ENCODE data around the gene PRRC2B. TPM values are rescaled to one million over a fixed set of nuclear protein-coding genes. Genes with fewer than 3 reads are reported as not detected.
"Not testable (repeated sequence)": the region's sequence is repeated elsewhere in the genome, so short reads cannot be mapped to it uniquely, and the experiment has no call there.

Gene PRRC2B
- total RNA-seq, 1 donor from 2014 or later, result 235 TPM

DNA sequence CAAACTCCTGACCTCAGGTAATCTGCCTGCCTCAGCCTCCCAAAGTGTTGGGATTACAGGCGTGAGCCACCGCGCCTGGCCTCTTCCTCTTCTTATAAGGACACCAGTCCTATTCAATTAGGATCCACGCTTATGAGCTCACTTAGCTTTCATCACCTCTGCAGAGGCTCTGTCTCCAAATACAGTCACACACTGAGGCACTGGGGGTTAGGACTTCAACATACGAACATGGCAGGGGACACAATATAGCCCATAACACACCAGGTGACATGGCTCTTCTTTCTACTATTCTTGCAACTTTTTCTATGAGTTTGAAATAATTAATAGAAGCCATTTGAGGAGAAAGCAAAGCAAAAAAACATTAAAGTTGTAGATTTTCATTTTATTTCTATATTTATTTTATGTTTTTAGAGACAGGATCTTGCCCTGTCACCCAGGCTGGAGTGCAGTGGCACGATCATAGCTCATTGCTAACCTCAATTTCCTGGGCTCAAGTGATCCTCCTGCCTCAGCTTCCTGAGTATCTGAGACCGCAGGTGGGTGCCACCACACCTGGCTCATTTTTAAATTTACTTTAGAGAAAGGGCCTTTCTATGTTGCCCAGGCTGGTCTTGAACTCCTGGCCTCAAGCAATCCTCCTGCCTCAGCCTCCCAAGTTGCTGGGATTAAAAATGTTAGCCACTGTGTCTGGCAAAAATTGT is 145.5 kb downstream of the PRRC2B start:
- peaks cover 9% of the 10 kb centered on the region for H3K36me3 Mint-ChIP-seq (ENCODE audit: low read depth)
- no peak for TF ChIP-seq CTCF (IDR thresholded peaks at IDR 0.05)
- H3K27me3 Mint-ChIP-seq (ENCODE audit: low read depth), result no peaks in the 10 kb centered on the region
- peaks cover 18% of the 10 kb centered on the region for H3K9me3 Mint-ChIP-seq (ENCODE audit: low read depth)
- no peak for DNase-seq (ENCODE audit: low spot score)
- H3K4me1 Mint-ChIP-seq (ENCODE audit: low read depth), result no peaks in the 10 kb centered on the region
- H3K4me3 Mint-ChIP-seq (ENCODE audit: unreplicated experiment), result no peak overlapping the region
- no peak overlapping the region for H3K27ac Mint-ChIP-seq (ENCODE audit: unreplicated experiment)

DNA sequence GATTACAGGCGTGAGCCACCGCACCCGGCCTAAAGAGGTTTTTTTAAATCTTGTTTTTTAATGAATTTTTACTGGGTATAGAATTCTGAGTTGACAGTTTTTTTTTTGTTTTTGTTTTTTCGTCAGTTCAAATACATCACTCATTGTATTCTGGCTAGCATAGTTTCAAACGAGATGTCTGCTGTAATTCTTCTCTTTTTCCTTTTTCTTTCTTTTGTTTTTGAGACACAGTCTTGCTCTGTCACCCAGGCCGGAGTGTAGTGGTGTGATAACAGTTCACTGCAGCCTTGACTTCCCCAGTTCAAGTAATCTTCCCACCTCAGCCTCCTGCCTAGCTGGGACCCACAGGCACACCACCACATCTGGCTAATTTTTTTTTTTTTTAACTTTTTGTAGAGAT is 149.3 kb downstream of the PRRC2B start:
- Mint-ChIP-seq H3K36me3 (ENCODE audit: low read depth) (peaks cover 9% of the 10 kb centered on the region), H3K4me1 (ENCODE audit: low read depth) (no peaks in the 10 kb centered on the region), H3K9me3 (ENCODE audit: low read depth) (peaks cover 18% of the 10 kb centered on the region), H3K27ac (ENCODE audit: unreplicated experiment) (no peak overlapping the region), H3K27me3 (ENCODE audit: low read depth) (peaks cover 10% of the 10 kb centered on the region), H3K4me3 (ENCODE audit: unreplicated experiment) (no peak overlapping the region)
- TF ChIP-seq CTCF (IDR thresholded peaks at IDR 0.05), result no peak
- no peak for DNase-seq (ENCODE audit: low spot score)

DNA sequence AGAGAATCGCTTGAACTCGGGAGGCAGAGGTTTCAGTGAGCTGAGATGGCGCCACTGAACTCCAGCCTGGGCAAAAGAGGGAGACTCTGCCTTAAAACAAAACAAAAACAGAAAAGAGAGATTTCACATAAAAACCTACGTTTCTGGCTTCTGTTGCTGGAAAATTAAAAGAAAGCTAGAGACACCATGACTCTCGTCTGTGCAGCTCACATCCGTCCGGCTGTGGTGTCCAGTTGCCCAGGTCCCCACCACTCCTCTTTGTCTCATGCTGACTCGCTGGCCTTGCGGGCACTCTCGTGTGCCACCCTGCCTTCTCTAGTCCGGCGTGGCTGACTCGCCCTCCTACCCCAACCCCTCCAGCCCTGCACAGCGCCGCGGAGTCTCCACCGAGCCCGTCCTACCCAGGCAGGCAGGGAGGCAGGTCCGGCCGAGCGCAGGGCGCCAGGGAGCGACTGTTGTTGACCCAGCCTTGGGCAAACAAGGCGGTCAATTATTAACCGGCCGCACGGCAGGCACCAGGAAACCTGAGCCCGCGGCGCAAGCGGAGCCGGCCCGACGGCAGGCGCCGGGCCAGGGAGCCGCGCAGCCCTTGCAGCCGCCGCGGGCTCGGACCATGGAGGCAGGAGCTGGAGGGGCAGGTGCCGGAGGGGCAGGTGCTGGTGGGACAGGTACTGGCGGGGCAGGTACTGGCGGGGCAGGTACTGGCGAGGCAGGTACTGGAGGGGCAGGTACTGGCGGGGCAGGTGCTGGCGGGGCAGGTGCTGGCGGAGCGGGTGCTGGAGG is 151.3 kb downstream of the PRRC2B start, which contains the start of gene PRRT1B:
Gene PRRT1B, plus strand, starts transcription at position 521 of the 783 bp plus-strand sequence. Its CDS starts 93 bp downstream, at position 614.
- TF ChIP-seq CTCF (IDR thresholded peaks at IDR 0.05), result no peak
- Mint-ChIP-seq H3K9me3 (ENCODE audit: low read depth) (peaks cover 18% of the 10 kb centered on the region), H3K36me3 (ENCODE audit: low read depth) (peaks cover 9% of the 10 kb centered on the region), H3K27me3 (ENCODE audit: low read depth) (peaks cover 24% of the 10 kb centered on the region), H3K4me3 (ENCODE audit: unreplicated experiment) (peak within 1 kb of the TSS; percentile 36), H3K27ac (ENCODE audit: unreplicated experiment) (no peak within 1 kb of the TSS), H3K4me1 (ENCODE audit: low read depth) (no peaks in the 10 kb centered on the region)
- no peak for DNase-seq (ENCODE audit: low spot score)

DNA sequence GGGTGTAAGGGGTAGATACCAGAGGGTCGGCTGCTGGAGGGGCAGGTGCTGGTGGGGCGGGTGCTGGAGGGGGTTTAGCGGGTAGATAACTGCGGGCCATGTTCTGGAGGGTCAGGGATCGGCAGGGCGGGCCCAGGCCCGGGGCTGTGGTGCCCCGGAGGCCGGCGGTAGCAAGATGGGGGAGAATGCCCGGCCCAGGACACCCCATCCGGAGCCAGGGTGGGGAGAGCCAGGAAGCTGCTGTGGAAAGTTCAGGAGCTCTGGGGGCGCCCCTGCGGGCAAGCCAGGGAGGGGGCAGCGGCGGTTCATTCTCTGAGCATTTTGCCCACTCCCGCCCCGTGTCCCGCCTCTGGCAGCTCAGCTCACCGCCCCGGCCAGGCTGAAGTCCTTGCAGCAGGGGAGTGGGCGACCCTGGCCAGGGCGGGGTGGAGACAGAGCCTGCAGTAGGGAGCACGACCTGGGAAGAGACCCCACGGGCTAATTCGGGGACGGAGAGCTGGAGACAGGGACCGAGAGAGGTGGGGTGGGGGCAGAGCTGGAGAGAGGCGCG is 152.0 kb downstream of the PRRC2B start:
- peak overlapping the region; percentile 36 for H3K4me3 Mint-ChIP-seq (ENCODE audit: unreplicated experiment)
- no peaks in the 10 kb centered on the region for H3K4me1 Mint-ChIP-seq (ENCODE audit: low read depth)
- peaks cover 9% of the 10 kb centered on the region for H3K36me3 Mint-ChIP-seq (ENCODE audit: low read depth)
- no peak for TF ChIP-seq CTCF (IDR thresholded peaks at IDR 0.05)
- H3K27ac Mint-ChIP-seq (ENCODE audit: unreplicated experiment), result no peak overlapping the region
- H3K27me3 Mint-ChIP-seq (ENCODE audit: low read depth), result peaks cover 24% of the 10 kb centered on the region
- H3K9me3 Mint-ChIP-seq (ENCODE audit: low read depth), result peaks cover 18% of the 10 kb centered on the region
- DNase-seq (ENCODE audit: low spot score), result no peak

DNA sequence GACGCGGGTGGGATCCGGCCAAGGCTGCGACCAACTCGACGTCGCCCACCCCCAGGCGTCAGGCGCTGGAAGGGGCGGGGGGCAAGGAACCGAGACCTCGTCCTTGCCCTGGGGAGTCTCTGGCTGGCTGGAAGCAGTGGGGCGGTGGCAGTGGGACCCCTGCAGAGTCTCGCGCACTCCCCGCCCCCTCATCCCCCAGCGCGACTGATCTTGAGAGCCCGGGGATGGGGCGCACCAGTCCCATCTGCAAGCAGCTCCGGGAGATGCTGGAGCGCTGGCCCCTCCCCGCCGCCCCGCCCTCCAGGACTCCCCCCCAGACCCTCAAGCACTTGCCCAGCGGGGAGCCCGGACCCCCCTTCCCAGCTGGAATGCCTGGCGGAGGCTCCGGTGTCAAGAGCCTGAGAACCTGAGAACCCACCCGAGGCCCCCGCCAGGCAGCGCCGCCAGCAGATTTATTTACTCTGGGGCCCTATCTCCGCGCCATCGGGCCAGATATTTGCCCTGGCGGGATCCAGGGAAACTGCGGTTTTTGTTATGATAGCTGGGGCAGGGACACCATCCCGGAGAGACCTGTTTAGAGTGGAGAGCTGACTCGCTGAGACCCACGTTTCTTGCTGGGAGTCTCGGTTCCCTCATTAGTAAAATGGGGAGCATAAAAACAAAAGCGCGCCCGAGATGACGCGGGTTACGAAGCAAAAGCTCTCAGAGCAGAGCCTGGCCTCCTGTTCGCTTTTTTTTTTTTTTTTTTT is 152.6 kb downstream of the PRRC2B start:
- Mint-ChIP-seq H3K36me3 (ENCODE audit: low read depth) (peaks cover 9% of the 10 kb centered on the region), H3K9me3 (ENCODE audit: low read depth) (peaks cover 18% of the 10 kb centered on the region), H3K4me1 (ENCODE audit: low read depth) (no peaks in the 10 kb centered on the region), H3K4me3 (ENCODE audit: unreplicated experiment) (peak overlapping the region; percentile 38), H3K27me3 (ENCODE audit: low read depth) (peaks cover 24% of the 10 kb centered on the region), H3K27ac (ENCODE audit: unreplicated experiment) (no peak overlapping the region)
- TF ChIP-seq CTCF (IDR thresholded peaks at IDR 0.05), result no peak
- no peak for DNase-seq (ENCODE audit: low spot score)

GRCh38 chr9:131549186-131549585 is 155.3 kb downstream of the PRRC2B start:
- H3K4me1 Mint-ChIP-seq (ENCODE audit: low read depth); DNase-seq (ENCODE audit: low spot score); H3K36me3 Mint-ChIP-seq (ENCODE audit: low read depth); H3K27ac Mint-ChIP-seq (ENCODE audit: unreplicated experiment); H3K4me3 Mint-ChIP-seq (ENCODE audit: unreplicated experiment); H3K9me3 Mint-ChIP-seq (ENCODE audit: low read depth): not testable (repeated sequence)
- peaks cover 26% of the 10 kb centered on the region for H3K27me3 Mint-ChIP-seq (ENCODE audit: low read depth)
